Breast epithelium (tissue), 4 donors: ENCODE measurements around the gene ATP1A1. TPM values are rescaled to one million over a fixed set of nuclear protein-coding genes. Genes with fewer than 3 reads are reported as not detected.

ENCODE experiments used
- DNase-seq, 2 donors: peaks; one replicate each; pipeline ENCODE4 v3.0.0-alpha.2; 2019; ENCODE audit warnings: low spot score in 2 of 2
- H3K27ac ChIP-seq, 2 donors: fragments of 200-600 bp; sonication (generic) in 1 of 2; one replicate each; pipeline ENCODE4 v1.5.1; 2016 to 2019; ENCODE audit warnings: mild to moderate bottlenecking in 1 of 2
- H3K27me3 ChIP-seq, 2 donors: fragments of 200-600 bp; sonication (generic) in 1 of 2; one replicate each; pipeline versions ENCODE4 v1.5.1 to v1.6.0; 2017 to 2019; ENCODE audit warnings: control low read depth in 1 of 2, mild to moderate bottlenecking in 1 of 2
- H3K36me3 ChIP-seq: fragments of 200-600 bp; one replicate; pipeline ENCODE4 v1.5.1; 2019
- H3K4me1 ChIP-seq, 2 donors: fragments of 200-600 bp; sonication (generic); one replicate each; pipeline ENCODE4 v1.5.1; 2016 to 2019; ENCODE audit warnings: control low read depth in 1 of 2
- H3K4me3 ChIP-seq, 3 donors: fragments of 200-600 bp; sonication (generic); 1 replicate in 2 of 3; 2 replicates in 1 of 3; pipeline ENCODE4 v1.5.1; 2016 to 2019; ENCODE audit warnings: mild to moderate bottlenecking in 3 of 3, moderate library complexity in 2 of 3
- H3K9me3 ChIP-seq, 2 donors: fragments of 200-600 bp; sonication (generic) in 1 of 2; one replicate each; pipeline ENCODE4 v1.5.1; 2016 to 2019; ENCODE audit warnings: control low read depth in 1 of 2
- POLR2A ChIP-seq: fragments of 450-650 bp; IDR thresholded peaks from one replicate; pipeline ENCODE4 v1.6.1; 2016; ENCODE audit warnings: antibody characterized with exemption, mild to moderate bottlenecking, moderate library complexity
- POLR2AphosphoS5 ChIP-seq, 3 donors: sonication (generic); formaldehyde crosslinking; IDR thresholded peaks; one replicate each; pipeline ENCODE4 v1.6.1; 2017; ENCODE audit warnings: antibody characterized with exemption in 3 of 3
- intact Hi-C: fragments of 100-400 bp; cut with DNase I; formaldehyde crosslinking; loops from one replicate; pipeline ENCODE4 v1.15.1; 2023; ENCODE audit warnings: low total_unique reads
- total RNA-seq, 3 donors: library from RNA; depleted of rRNA; stranded (reverse); fragments of >200 nt; gene quantifications; one replicate each; pipeline ENCODE4 v1.1.0, GENCODE V29; 2016
- TF ChIP-seq, protein P1 (sequence below), 3 donors: fragments of 450-650 bp; IDR thresholded peaks; one replicate each; pipeline ENCODE4 v1.5.1; 2016 to 2017; ENCODE audit warnings: antibody characterized with exemption in 3 of 3, mild to moderate bottlenecking in 3 of 3, moderate library complexity in 3 of 3

Gene ATP1A1
- total RNA-seq, 3 donors from 2014 or later = 235 to 423 (median 331) TPM

DNA sequence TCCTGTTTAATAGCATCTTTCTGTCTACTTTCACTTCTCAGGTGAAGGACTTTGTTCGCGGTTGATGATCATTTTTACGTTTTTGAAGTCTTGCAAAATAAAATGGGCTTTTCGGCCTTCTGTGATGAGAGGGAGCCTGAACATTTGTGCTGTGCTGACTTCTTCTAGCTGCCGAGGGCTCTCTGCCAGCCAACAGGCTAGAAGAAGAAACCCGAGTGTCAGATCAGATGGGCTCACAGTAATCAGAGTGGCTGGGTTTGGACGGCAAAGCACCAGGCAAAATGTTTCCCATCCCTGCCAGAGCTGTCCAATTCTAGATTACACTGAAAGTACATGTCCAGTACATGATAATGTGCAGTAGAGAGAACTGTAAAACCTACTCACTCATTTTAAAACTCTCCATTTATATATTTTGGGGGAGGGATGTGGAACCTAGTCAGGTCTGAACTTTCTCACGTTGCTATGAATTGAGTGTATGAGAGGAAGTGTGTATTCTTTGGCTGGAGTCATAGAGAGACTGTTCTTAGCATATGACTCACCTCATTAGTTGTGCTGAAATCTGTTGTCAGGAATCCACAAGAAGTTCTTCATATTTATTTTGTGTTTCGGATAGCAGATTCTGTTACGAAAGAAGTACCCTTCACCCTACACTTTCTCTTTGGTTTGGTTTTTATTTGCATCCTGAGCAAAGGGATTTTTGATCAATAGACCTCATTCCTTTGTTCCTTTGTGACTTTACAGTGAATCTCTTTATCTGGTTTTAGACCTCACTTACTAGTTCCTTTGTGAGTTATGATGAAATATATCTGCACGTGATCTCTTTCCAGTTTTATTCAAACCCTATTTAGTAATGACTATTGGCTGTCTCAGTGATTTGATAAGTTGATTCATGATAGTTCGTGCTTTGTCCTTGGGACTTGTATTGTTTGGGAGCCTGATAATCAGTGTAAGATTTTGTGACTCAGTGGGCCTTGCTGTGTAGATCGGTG is 4.8 kb downstream of the ATP1A1 start:
- no peaks in the 10 kb centered on the region for H3K9me3 ChIP-seq
- DNase-seq = peak in 1 of 2 donors; percentile 60
- TF ChIP-seq POLR2AphosphoS5 (IDR thresholded peaks at IDR 0.05) (peak in 2 of 3 donors; percentile 26 to 38), POLR2A (no peak)
- H3K36me3 ChIP-seq = no peaks in the 10 kb centered on the region
- H3K27ac ChIP-seq = peak overlapping the region; percentile 98 to 99
- peaks cover 7 to 42% of the 10 kb centered on the region in 2 donors for H3K4me1 ChIP-seq
- H3K4me3 ChIP-seq = peak overlapping the region; percentile 10 to 54 (median 12)
- intact Hi-C loops = no loop called here
- no peaks in the 10 kb centered on the region for H3K27me3 ChIP-seq

DNA sequence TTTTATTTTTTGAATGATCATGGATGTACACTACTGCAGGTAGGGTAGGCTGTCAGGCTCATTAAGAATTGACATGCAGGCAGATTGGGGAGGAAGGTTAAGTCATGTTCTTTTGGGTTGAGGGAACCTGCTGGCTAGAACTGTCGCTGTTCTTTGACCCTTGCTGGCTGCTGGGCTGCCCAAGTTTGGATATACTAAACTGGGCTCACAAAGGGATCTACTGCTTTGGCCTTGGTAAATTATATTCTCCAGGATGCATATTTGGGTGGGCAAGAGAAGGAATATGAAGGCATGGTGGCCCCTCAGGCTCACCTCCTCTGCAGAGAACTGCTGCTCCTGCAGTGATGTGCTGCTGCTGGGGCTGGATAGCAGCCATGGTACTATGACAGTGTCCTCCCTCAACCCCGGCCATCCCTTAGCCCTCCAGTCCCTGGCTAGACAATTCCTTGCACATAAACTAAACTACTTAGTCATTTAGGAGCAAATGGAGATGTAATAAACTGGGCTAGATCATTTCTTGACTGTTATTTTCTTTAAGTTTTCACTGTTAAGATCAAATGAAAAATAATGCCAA is 6.1 kb downstream of the ATP1A1 start:
- DNase-seq = no peak
- Histone ChIP-seq H3K27me3 (no peaks in the 10 kb centered on the region), H3K9me3 (no peaks in the 10 kb centered on the region), H3K4me3 (no peak overlapping the region), H3K27ac (peak overlapping the region; percentile 98 to 99), H3K36me3 (no peaks in the 10 kb centered on the region), H3K4me1 (peaks cover 7 to 45% of the 10 kb centered on the region in 2 donors)
- TF ChIP-seq POLR2AphosphoS5 (IDR thresholded peaks at IDR 0.05) = no peak
- intact Hi-C loops = no loop called here

- H3K4me1 ChIP-seq = peaks cover 7 to 43% of the 10 kb centered on the region in 2 donors
- H3K4me3 ChIP-seq = no peak overlapping the region
- DNase-seq = no peak
- no peaks in the 10 kb centered on the region for H3K27me3 ChIP-seq
- TF ChIP-seq POLR2A = no peak
- TF ChIP-seq, protein P1, sequence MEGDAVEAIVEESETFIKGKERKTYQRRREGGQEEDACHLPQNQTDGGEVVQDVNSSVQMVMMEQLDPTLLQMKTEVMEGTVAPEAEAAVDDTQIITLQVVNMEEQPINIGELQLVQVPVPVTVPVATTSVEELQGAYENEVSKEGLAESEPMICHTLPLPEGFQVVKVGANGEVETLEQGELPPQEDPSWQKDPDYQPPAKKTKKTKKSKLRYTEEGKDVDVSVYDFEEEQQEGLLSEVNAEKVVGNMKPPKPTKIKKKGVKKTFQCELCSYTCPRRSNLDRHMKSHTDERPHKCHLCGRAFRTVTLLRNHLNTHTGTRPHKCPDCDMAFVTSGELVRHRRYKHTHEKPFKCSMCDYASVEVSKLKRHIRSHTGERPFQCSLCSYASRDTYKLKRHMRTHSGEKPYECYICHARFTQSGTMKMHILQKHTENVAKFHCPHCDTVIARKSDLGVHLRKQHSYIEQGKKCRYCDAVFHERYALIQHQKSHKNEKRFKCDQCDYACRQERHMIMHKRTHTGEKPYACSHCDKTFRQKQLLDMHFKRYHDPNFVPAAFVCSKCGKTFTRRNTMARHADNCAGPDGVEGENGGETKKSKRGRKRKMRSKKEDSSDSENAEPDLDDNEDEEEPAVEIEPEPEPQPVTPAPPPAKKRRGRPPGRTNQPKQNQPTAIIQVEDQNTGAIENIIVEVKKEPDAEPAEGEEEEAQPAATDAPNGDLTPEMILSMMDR (IDR thresholded peaks at IDR 0.05) = no peak
- TF ChIP-seq POLR2AphosphoS5 (IDR thresholded peaks at IDR 0.05) = no peak
- H3K27ac ChIP-seq = peak overlapping the region; percentile 98 to 99
- H3K36me3 ChIP-seq = no peaks in the 10 kb centered on the region
- H3K9me3 ChIP-seq = no peaks in the 10 kb centered on the region
- intact Hi-C loops = no loop called here
Observed at GRCh38 chr1:116379674-116380498, 6.8 kb downstream of the ATP1A1 start.

GRCh38 chr1:116380499-116381242 is 7.6 kb downstream of the ATP1A1 start:
- no peak for DNase-seq
- H3K27me3 ChIP-seq = no peaks in the 10 kb centered on the region
- intact Hi-C loops = no loop called here
- H3K36me3 ChIP-seq = no peaks in the 10 kb centered on the region
- no peaks in the 10 kb centered on the region for H3K9me3 ChIP-seq
- H3K27ac ChIP-seq = peak overlapping the region; percentile 98 to 99
- TF ChIP-seq POLR2A (no peak), POLR2AphosphoS5 (IDR thresholded peaks at IDR 0.05) (no peak)
- TF ChIP-seq, protein P1 (IDR thresholded peaks at IDR 0.05) = no peak
- peaks cover 7 to 39% of the 10 kb centered on the region in 2 donors for H3K4me1 ChIP-seq
- no peak overlapping the region for H3K4me3 ChIP-seq

GRCh38 chr1:116382321-116382720 is 9.3 kb downstream of the ATP1A1 start:
- TF ChIP-seq POLR2A (no peak), POLR2AphosphoS5 (IDR thresholded peaks at IDR 0.05) (no peak)
- TF ChIP-seq, protein P1 (IDR thresholded peaks at IDR 0.05) = no peak
- Histone ChIP-seq H3K4me1 (peaks cover 4 to 23% of the 10 kb centered on the region in 2 donors), H3K27ac (no peak overlapping the region), H3K9me3 (no peaks in the 10 kb centered on the region), H3K36me3 (peaks cover 11% of the 10 kb centered on the region), H3K27me3 (no peaks in the 10 kb centered on the region), H3K4me3 (no peak overlapping the region)
- intact Hi-C loops = no loop called here
- no peak for DNase-seq
